NCI-H2227 (cell line): ENCODE results near the gene TEPSIN.
A peak's percentile ranks its signal among the peaks of the same experiment; 100 is the strongest.

Source experiments
- DNase-seq: peaks from one replicate; lab custom pipeline; 2025; ENCODE audit not compliant: unreplicated experiment; lab: John Stamatoyannopoulos, UW

TEPSIN gene, protein sequence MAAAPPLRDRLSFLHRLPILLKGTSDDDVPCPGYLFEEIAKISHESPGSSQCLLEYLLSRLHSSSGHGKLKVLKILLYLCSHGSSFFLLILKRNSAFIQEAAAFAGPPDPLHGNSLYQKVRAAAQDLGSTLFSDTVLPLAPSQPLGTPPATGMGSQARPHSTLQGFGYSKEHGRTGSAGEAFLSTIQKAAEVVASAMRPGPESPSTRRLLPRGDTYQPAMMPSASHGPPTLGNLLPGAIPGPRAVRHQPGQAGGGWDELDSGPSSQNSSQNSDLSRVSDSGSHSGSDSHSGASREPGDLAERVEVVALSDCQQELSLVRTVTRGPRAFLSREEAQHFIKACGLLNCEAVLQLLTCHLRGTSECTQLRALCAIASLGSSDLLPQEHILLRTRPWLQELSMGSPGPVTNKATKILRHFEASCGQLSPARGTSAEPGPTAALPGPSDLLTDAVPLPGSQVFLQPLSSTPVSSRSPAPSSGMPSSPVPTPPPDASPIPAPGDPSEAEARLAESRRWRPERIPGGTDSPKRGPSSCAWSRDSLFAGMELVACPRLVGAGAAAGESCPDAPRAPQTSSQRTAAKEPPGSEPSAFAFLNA

DNA sequence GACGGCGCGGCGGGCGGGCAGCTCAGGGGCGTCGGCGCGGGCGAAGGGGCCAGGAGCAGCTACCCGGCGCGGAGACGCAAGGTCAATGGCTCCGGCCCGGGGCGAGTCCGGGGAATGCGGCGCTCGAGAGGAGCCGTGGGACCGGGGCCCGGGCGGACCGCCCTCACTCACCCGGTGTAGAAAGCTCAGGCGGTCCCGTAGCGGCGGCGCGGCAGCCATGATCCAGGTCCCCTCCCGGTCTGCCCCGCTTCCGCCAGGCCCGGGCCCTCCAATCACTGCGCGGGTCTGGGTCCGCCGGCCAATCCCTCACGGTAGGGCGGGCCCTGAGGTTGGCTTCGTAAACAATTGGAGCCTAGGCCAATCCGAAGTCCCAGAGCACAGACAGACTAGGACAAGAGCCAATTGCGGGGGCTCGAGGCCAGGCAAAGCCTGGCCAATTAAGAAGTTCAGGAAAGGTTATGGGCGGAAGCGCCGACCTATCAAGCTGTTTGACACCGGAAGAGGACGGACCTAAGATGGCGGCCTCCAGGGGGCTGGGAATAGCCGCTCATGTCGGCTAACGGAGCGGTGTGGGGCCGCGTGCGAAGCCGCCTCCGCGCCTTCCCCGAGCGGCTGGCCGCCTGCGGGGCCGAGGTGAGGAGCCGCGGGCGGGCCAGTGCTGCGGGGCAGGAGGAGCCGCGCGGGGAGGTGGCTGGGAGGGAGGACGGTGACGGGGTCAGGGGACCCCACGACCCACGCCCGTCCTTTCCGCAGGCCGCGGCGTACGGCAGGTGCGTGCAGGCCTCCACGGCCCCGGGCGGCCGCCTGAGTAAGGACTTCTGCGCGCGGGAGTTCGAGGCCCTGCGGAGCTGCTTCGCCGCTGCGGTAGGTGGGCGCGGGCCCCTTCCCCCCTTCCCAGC is at the start of gene TEPSIN, which contains the start of gene NDUFAF8:
Gene TEPSIN (minus strand): TSS at position 241 of the 899 bp plus-strand sequence. CDS start 22 bp downstream, at position 219.
Gene NDUFAF8 (plus strand): TSS at position 504 of the 899 bp plus-strand sequence. CDS start 46 bp downstream, at position 550.
- DNase-seq = peak; percentile 99

GRCh38 chr17:81287741-81288430 is 49.0 kb upstream of the TEPSIN start:
- DNase-seq = no peak

GRCh38 chr17:81287152-81287551 is 48.3 kb upstream of the TEPSIN start:
- no peak for DNase-seq

DNA sequence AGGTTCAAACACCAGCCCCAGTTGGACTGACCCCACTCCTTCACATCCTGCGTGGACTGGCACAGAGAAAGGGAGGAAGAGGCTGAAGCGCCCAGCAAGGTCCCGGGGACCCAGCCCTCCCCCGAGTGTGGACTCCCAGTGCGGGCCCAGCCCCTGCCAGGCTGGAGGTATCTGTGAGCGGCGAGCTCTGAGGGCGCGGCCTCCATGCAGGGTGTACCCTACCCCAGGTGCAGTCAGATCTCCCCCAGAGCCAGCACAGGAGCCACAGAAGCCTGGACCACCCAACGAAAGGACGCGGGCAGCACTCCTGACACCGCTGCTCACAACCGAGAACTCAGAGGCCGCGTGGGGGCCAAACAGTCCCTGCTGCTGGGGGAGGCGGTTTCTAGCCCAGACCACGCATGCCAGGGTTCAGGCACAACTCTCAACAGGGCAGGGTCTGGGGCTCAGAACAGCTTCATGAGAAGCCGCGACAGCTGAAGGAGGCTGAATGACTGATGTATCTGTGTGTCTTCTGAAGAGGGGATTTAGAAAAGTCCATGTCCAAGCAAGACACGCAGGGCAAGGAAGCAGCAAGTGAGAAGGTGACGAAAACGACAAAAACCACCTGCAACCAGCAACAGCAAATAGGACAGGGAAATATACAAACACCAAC is 47.8 kb upstream of the TEPSIN start:
- DNase-seq = no peak

GRCh38 chr17:81285894-81286293 is 47.0 kb upstream of the TEPSIN start:
- DNase-seq = no peak

DNA sequence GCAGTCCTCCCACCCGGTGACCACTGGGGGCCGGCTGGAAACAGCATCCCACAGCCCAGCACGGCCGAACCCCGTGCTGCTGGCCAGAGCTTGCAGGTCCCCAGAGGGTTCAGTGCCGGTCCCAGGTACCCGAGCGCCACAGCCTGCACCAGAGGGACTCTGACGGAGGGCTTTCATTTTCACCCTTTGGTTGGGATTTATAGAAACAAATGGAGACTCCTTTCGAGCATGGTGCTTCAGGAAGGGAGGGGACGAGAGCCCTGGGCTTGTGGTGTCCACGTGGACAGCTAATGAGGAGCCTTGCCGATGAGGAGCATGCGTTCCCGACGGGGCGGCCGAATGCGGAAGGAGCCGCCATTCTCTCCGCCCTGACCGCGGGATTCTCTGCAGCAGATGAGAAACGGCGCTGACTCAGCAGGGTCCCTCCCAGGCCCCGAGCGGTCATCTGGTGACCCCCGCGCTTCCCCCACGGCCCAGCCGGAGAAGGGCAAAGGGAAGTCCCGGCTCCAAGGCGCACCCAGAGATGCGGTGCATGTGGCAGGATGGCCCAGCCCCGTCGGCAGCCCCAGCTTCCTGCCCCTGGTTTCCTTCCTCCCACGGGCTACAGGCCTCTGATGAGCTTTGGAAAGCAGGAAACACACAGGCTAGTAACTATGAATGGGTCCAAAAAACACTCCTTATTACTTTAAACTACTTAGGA is 46.5 kb upstream of the TEPSIN start:
- DNase-seq = peak; percentile 73

- DNase-seq = no peak
These were observed 44.0 kb upstream of the TEPSIN start for GRCh38 chr17:81282876-81283275.

DNA sequence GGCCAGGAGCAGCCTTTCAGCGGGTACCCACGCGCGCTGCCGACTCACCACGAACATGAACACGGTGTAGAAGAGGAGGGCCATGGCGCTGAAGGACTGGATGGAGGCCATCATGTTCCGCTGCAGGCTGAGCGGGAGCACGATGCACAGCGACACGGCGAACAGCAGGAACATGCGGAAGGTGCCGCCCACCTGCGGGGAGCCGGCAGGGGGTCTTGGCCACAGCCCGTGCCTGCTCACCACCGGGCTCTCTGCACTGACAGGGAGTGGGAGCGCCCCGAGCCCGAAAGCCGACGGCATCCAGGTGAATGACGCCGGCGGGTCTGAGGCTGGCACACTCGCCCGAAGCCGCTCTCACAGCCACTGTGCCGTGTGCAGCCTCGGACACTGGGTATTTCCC is 43.3 kb upstream of the TEPSIN start:
- no peak for DNase-seq

DNA sequence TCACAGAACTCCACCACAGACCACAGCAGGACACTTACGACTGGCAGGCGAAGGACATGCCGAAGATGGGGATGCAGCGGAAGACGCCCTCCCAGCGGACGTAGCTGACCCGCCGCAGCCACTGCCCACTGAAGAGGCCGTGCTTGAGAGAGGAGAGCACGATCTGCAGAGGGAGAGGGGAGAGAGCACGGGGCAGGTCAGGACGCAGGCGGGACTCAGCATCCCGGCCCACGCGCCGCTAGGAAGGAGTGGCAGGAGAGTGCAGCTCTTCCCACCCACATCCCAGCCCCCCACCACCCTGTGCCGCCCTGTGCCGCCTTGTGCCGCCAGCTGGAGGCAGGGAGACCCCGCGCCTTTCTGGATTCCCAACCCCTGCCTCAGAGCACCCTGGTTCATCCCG is 41.7 kb upstream of the TEPSIN start:
- DNase-seq = no peak

DNA sequence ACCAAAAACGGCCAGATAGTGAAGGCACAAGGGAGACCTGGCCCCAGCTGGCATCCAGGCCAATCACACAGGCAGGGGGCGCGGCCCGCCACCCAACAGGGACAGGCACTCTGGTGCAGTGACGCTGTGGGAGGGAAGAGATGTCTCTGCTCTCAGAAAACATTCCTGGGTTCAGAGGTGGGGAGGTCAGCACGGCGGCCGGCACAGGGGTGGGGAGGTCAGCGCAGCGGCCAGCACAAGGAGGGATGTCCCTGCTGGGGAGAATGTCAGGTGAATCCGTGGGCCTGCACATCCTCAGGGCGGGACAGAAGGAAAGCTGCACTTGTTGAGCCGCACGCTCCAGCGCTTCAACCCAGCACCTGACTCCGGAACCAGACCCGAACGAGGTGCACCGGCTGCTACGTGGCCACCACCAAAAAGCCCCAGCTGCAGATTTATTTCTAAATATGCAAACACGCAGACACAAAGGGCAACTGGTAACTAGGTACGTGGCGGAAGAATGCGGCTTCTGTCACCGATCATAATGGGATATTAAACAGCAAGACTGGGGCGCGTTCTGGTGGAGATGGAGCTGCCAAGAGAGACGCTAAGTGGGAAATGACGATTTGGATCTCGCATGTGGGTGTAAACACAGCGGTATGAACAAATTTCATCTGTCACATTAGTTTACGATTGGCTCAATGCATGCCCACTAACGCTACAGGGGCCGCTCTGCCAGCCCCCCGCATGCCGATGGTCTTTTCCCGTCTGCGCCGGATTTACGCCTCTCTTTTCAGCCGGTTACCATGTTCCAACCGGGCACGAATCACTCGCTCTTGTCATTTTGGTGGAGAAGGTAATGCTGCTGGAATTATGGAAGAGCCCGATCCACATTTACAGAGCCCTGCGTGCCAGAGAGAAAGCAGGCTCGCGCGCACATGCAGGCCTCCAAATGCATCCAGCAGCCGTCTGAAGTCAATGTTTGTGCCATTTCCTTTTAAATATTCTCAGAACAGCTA is 40.7 kb upstream of the TEPSIN start:
- DNase-seq = no peak

GRCh38 chr17:81278831-81279230 is 40.0 kb upstream of the TEPSIN start:
- no peak for DNase-seq

- no peak for DNase-seq
These were observed 39.3 kb upstream of the TEPSIN start for GRCh38 chr17:81277946-81278693.

GRCh38 chr17:81277421-81277820 is 38.6 kb upstream of the TEPSIN start:
- DNase-seq = peak; percentile 31

DNA sequence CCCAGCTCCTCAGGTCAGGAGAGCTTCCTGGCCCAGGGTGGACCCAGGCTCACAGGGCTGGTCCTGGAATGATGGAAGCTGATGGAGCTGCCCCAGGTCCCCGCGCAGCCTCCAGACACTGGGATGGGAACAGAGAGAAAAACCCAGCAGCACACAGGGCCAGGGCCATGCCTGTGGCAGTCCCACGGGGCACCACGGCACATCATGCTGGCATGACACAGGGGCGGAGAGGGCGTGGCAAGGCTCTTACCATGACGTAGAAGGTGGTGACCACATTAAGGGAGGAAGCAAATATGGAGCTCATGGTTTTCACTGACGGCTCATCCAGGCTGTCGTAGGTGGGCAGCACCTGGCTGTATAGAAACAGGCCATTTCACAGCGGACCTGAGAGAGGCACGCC is 37.9 kb upstream of the TEPSIN start:
- DNase-seq = no peak

DNA sequence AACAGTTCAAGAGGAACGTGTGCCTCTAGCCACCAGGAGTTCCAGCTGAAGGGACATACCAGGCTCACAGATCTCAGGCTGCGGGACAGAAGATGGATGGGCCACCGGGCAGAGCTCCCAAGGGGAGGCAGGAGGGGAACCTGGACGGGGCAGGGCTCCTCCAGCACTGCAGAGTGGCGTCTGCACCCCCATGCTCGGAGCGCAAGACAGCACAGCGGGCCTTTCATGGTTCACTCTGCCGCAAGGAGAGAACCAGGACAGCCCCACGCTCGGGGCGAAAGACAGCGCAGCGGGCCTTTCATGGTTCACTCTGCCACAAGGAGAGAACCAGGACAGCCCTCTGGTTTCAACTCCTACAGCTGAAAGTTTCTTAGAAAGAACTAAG is 35.6 kb upstream of the TEPSIN start:
- DNase-seq = no peak

- DNase-seq = no peak
These were observed 35.0 kb upstream of the TEPSIN start for GRCh38 chr17:81273698-81274470.

DNA sequence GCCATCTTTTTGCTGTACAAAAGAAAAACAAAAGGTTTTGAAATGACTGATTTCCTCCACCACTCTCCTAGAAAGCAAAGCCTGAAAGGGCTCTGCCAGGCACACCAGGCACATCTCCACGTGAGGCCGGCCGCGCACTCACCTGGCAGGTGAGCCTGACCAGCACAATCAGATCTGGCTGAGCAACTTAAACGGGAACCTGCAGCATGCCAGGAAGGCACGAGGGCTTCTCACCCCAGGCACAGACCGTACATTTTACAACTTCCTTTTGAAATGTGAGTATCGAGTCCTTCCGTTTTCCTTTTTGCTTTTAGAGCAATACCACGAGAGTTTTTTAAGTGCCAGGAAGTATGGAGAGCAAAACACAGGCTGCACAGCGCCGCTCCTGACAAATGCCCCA is 33.8 kb upstream of the TEPSIN start:
- no peak for DNase-seq
